Endothelial cell of umbilical vein (primary cell): ENCODE data around the gene ANKIB1.

Experiments
- CTCF ChIP-seq, 2 donors: IDR thresholded peaks; 1 replicate in 1 of 2; 2 replicates in 1 of 2; pipeline ENCODE4 v1.5.1; 2011; ENCODE audit warnings: low read length in 2 of 2, mild to moderate bottlenecking in 2 of 2, moderate library complexity in 2 of 2, control low read depth in 1 of 2, inconsistent platforms in 1 of 2, low read depth in 1 of 2; ENCODE audit not compliant: insufficient read depth in 1 of 2; ENCODE audit errors: extremely low read depth in 1 of 2
- FOS ChIP-seq: IDR thresholded peaks from 2 replicates; pipeline ENCODE4 v1.6.1; 2011; ENCODE audit warnings: mild to moderate bottlenecking, low read length, moderate library complexity, borderline replicate concordance; ENCODE audit not compliant: insufficient read depth
- POLR2A ChIP-seq: IDR thresholded peaks from 2 replicates; pipeline ENCODE4 v1.6.1; 2012; ENCODE audit warnings: low read depth, mild to moderate bottlenecking, control low read depth, low read length

DNA sequence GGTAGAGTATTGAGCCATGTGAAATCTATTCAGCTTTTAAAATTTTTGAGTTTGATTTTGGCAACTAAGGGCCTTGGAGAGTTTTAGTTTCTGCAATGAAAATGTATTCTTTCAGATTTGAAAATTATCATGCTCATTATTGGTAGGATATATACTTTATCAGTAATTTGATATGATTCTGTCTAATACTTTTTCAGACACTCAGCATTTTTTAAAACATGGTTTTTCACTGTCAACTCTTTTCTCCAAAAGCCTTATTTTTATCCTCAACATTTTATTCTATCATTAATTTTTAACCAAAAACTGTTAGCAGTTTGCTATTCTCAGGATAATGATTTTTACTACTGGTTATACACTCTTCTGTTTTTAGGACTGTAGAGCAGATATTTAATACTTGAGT lies 4.8 kb downstream of the ANKIB1 start:
- TF ChIP-seq POLR2A (no peak), CTCF (IDR thresholded peaks at IDR 0.05; ENCODE audit: extremely low read depth in 1 of 2, insufficient read depth in 1 of 2, low read depth in 1 of 2, low read length in 2 of 2) (no peak), FOS (no peak)
